K562 (cell line): ENCODE data around the gene SAE1. TPM values are rescaled to one million over a fixed set of nuclear protein-coding genes. Genes with fewer than 3 reads are reported as not detected.
A peak's percentile ranks its signal among the peaks of the same experiment; 100 is the strongest.

ENCODE experiments used
- CBX1 ChIP-seq: sonication (generic); IDR thresholded peaks from 2 replicates; pipeline ENCODE4 v1.6.1; 2016; ENCODE audit warnings: antibody characterized with exemption, low read depth, mild to moderate bottlenecking
- L3MBTL2 ChIP-seq: fragments of 450-650 bp; IDR thresholded peaks from 2 replicates; pipeline ENCODE4 v1.6.1; 2016; ENCODE audit warnings: mild to moderate bottlenecking, moderate library complexity
- polyA plus RNA-seq, 8 experiments: library from polyadenylated mRNA; depleted of rRNA in 4 of 8; stranded (reverse) in 5 of 8; unstranded in 3 of 8; fragments of >200 nt; fragmentation: Nextera tagmentation in 2 of 8; fragmentation: Illumina TruSeq in 1 of 8; extraction: Ambion mirVana in 2 of 8; extraction: Trizol in 1 of 8; gene quantifications; 2 replicates each; pipeline versions ENCODE4 v1.2.1 to v1.2.3, GENCODE V29; 2011 to 2014; ENCODE audit warnings: inconsistent platforms in 1 of 8, missing spikeins in 1 of 8
- total RNA-seq, 7 experiments: library from RNA; depleted of rRNA in 6 of 7; stranded (reverse); fragments of >200 nt in 6 of 7; fragmentation: Illumina TruSeq in 2 of 7; extraction: Trizol in 2 of 7; gene quantifications; 2 replicates each; pipeline versions ENCODE4 v1.2.1 to v1.2.3, GENCODE V29; 2011 to 2021; ENCODE audit warnings: low replicate concordance in 1 of 7
- TF ChIP-seq, protein P1 (sequence below), 2 experiments: fragments of 450-650 bp in 1 of 2; IDR thresholded peaks; 2 replicates each; pipeline ENCODE4 v1.6.1; 2011 to 2017; ENCODE audit warnings: low read depth in 2 of 2, antibody characterized with exemption in 1 of 2, borderline replicate concordance in 1 of 2, low read length in 1 of 2, mild to moderate bottlenecking in 1 of 2, mixed read lengths in 1 of 2; ENCODE audit not compliant: control insufficient read depth in 1 of 2
- TF ChIP-seq, protein P2 (sequence below): fragments of 200-800 bp; sonication (Bioruptor generic); IDR thresholded peaks from 2 replicates; pipeline ENCODE4 v1.6.1; 2017; ENCODE audit warnings: missing genetic modification characterization, missing compliant biosample characterization
- TF ChIP-seq, protein P3 (sequence below): fragments of 450-650 bp; IDR thresholded peaks from 2 replicates; pipeline ENCODE4 v1.6.1; 2016; ENCODE audit warnings: missing biosample characterization, missing genetic modification characterization
- TF ChIP-seq, protein P4 (sequence below), 2 experiments: fragments of 450-650 bp in 1 of 2; sonication (generic) in 1 of 2; formaldehyde crosslinking in 1 of 2; IDR thresholded peaks; 2 replicates each; pipeline versions ENCODE4 v1.7.1 to v1.9.0; 2016 to 2022; ENCODE audit warnings: inconsistent platforms in 1 of 2, mild to moderate bottlenecking in 1 of 2, missing genetic modification reagents in 1 of 2
- TF ChIP-seq, protein P5 (sequence below): fragments of 450-650 bp; conservative IDR thresholded peaks from 2 replicates; pipeline ENCODE4 v1.6.1; 2016; ENCODE audit warnings: missing genetic modification characterization, low read depth, mild to moderate bottlenecking, control low read depth, missing compliant biosample characterization

The SAE1 gene
- total and polyA plus RNA-seq, 9 of the 15 experiments (the other 6 are each of a cell fraction or from before 2014, with no cell fraction given), result 82.8 to 299 (median 217) TPM

DNA sequence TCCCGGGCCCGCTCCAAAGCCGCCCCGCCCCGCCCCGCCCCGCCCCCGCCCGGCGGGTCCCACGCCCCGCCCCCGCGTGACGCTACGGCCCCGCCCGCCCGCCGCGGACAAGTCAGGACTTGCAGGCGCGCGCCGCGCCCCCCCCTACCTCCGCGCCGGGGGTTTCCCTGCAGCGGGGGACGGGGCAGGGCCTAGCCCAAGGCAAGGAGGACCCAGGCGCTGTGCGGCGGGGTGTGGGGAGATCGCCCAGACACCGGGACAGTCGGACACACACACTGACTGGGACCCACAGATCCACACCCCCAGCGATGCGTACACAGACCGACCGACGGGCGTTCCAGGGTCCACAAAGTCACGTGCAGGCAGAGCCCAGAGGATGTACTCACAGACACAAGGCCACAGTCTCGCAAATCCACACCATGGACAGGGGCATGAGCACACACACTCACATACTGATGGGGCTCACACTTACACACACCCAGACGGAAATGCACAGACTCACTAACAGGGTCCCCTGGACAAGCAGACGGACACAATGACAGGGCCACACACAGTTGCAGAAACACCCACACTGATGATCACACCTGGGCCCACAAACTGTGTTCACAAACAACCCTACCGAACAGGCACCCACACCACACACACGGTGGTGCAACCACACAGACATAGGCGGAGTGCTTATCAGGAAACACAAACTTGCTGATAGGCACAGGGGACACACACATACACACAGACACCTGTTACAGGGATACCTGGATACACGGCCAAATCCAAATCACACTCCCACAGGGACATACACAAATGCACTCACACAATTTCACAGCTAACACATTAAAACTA lies 100.8 kb downstream of the SAE1 start (continued):
- TF ChIP-seq, protein P1, sequence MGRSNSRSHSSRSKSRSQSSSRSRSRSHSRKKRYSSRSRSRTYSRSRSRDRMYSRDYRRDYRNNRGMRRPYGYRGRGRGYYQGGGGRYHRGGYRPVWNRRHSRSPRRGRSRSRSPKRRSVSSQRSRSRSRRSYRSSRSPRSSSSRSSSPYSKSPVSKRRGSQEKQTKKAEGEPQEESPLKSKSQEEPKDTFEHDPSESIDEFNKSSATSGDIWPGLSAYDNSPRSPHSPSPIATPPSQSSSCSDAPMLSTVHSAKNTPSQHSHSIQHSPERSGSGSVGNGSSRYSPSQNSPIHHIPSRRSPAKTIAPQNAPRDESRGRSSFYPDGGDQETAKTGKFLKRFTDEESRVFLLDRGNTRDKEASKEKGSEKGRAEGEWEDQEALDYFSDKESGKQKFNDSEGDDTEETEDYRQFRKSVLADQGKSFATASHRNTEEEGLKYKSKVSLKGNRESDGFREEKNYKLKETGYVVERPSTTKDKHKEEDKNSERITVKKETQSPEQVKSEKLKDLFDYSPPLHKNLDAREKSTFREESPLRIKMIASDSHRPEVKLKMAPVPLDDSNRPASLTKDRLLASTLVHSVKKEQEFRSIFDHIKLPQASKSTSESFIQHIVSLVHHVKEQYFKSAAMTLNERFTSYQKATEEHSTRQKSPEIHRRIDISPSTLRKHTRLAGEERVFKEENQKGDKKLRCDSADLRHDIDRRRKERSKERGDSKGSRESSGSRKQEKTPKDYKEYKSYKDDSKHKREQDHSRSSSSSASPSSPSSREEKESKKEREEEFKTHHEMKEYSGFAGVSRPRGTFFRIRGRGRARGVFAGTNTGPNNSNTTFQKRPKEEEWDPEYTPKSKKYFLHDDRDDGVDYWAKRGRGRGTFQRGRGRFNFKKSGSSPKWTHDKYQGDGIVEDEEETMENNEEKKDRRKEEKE (IDR thresholded peaks at IDR 0.05; ENCODE audit: borderline replicate concordance in 1 of 2, control insufficient read depth in 1 of 2, low read depth in 2 of 2, low read length in 1 of 2), result no peak
- no peak for TF ChIP-seq CBX1
- TF ChIP-seq, protein P2, sequence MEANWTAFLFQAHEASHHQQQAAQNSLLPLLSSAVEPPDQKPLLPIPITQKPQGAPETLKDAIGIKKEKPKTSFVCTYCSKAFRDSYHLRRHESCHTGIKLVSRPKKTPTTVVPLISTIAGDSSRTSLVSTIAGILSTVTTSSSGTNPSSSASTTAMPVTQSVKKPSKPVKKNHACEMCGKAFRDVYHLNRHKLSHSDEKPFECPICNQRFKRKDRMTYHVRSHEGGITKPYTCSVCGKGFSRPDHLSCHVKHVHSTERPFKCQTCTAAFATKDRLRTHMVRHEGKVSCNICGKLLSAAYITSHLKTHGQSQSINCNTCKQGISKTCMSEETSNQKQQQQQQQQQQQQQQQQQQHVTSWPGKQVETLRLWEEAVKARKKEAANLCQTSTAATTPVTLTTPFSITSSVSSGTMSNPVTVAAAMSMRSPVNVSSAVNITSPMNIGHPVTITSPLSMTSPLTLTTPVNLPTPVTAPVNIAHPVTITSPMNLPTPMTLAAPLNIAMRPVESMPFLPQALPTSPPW (CRISPR knock-in tag), result peak; percentile 95
- TF ChIP-seq, protein P3, sequence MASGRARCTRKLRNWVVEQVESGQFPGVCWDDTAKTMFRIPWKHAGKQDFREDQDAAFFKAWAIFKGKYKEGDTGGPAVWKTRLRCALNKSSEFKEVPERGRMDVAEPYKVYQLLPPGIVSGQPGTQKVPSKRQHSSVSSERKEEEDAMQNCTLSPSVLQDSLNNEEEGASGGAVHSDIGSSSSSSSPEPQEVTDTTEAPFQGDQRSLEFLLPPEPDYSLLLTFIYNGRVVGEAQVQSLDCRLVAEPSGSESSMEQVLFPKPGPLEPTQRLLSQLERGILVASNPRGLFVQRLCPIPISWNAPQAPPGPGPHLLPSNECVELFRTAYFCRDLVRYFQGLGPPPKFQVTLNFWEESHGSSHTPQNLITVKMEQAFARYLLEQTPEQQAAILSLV (tag), result no peak
- TF ChIP-seq, protein P4, sequence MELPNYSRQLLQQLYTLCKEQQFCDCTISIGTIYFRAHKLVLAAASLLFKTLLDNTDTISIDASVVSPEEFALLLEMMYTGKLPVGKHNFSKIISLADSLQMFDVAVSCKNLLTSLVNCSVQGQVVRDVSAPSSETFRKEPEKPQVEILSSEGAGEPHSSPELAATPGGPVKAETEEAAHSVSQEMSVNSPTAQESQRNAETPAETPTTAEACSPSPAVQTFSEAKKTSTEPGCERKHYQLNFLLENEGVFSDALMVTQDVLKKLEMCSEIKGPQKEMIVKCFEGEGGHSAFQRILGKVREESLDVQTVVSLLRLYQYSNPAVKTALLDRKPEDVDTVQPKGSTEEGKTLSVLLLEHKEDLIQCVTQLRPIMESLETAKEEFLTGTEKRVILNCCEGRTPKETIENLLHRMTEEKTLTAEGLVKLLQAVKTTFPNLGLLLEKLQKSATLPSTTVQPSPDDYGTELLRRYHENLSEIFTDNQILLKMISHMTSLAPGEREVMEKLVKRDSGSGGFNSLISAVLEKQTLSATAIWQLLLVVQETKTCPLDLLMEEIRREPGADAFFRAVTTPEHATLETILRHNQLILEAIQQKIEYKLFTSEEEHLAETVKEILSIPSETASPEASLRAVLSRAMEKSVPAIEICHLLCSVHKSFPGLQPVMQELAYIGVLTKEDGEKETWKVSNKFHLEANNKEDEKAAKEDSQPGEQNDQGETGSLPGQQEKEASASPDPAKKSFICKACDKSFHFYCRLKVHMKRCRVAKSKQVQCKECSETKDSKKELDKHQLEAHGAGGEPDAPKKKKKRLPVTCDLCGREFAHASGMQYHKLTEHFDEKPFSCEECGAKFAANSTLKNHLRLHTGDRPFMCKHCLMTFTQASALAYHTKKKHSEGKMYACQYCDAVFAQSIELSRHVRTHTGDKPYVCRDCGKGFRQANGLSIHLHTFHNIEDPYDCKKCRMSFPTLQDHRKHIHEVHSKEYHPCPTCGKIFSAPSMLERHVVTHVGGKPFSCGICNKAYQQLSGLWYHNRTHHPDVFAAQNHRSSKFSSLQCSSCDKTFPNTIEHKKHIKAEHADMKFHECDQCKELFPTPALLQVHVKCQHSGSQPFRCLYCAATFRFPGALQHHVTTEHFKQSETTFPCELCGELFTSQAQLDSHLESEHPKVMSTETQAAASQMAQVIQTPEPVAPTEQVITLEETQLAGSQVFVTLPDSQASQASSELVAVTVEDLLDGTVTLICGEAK (IDR thresholded peaks at IDR 0.05), result peak; percentile 64
- TF ChIP-seq, protein P4 (CRISPR knock-in tag; IDR thresholded peaks at IDR 0.05), result no peak
- TF ChIP-seq L3MBTL2, result peak; percentile 73
- TF ChIP-seq, protein P5, sequence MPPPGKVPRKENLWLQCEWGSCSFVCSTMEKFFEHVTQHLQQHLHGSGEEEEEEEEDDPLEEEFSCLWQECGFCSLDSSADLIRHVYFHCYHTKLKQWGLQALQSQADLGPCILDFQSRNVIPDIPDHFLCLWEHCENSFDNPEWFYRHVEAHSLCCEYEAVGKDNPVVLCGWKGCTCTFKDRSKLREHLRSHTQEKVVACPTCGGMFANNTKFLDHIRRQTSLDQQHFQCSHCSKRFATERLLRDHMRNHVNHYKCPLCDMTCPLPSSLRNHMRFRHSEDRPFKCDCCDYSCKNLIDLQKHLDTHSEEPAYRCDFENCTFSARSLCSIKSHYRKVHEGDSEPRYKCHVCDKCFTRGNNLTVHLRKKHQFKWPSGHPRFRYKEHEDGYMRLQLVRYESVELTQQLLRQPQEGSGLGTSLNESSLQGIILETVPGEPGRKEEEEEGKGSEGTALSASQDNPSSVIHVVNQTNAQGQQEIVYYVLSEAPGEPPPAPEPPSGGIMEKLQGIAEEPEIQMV (tag), result no peak; the same call in 1 of the 2 replicates
